RWPE1 (cell line): Measurements from ENCODE around the gene USP13.

Experiments
- CTCF ChIA-PET: fragments of 350-600 bp; sonication (Branson Sonifier 250); formaldehyde crosslinking; extraction: SDS; loops from one replicate; lab custom pipeline; 2021; lab: Yijun Ruan, JAX
- POLR2A ChIA-PET: fragments of 400-600 bp; formaldehyde crosslinking; extraction: SDS; loops from one replicate; lab custom pipeline; 2020; ENCODE audit warnings: antibody characterized with exemption; ENCODE audit not compliant: low non-redundant PET; lab: Yijun Ruan, JAX
- DNase-seq: peaks from one replicate; pipeline ENCODE4 v3.0.0; 2012; ENCODE audit warnings: low spot score
- H3K27ac ChIP-seq: fragments of 450-650 bp; 2 replicates; pipeline ENCODE4 v1.5.1; 2017
- CTCF ChIP-seq: fragments of 450-650 bp; conservative IDR thresholded peaks from 2 replicates; pipeline ENCODE4 v1.5.1; 2017; ENCODE audit warnings: low read depth, mild to moderate bottlenecking

The USP13 gene

GRCh38 chr3:179666030-179666429, 13.2 kb downstream of the USP13 start:
- POLR2A ChIA-PET, result no interaction called here
- no peak overlapping the region for H3K27ac ChIP-seq
- CTCF ChIA-PET, result no interaction called here
- TF ChIP-seq CTCF, result no peak
- DNase-seq, result no peak

GRCh38 chr3:179666436-179667035, 13.7 kb downstream of the USP13 start:
- H3K27ac ChIP-seq, result no peak overlapping the region
- DNase-seq, result no peak
- ChIA-PET CTCF (interaction anchor here (0.7 to 1.1 kb wide), 2 partner anchors 17 to 213 kb away, joined by 4 to 5 read pairs; no protein-coding TSS in a partner anchor), POLR2A (no interaction called here)
- TF ChIP-seq CTCF, result no peak

GRCh38 chr3:179668429-179668828, 15.6 kb downstream of the USP13 start:
- no peak for DNase-seq
- ChIA-PET CTCF (no interaction called here), POLR2A (no interaction called here)
- no peak overlapping the region for H3K27ac ChIP-seq
- TF ChIP-seq CTCF, result no peak

GRCh38 chr3:179670311-179670710, 17.5 kb downstream of the USP13 start:
- ChIA-PET CTCF (no interaction called here), POLR2A (no interaction called here)
- no peak for TF ChIP-seq CTCF
- DNase-seq, result no peak
- H3K27ac ChIP-seq, result no peak overlapping the region

- CTCF ChIA-PET, result no interaction called here
- no peak for DNase-seq
- no peak overlapping the region for H3K27ac ChIP-seq
- POLR2A ChIA-PET, result no interaction called here
- no peak for TF ChIP-seq CTCF
Measured at GRCh38 chr3:179671309-179671708, 18.5 kb downstream of the USP13 start.

GRCh38 chr3:179671747-179672242, 19.0 kb downstream of the USP13 start:
- ChIA-PET CTCF (no interaction called here), POLR2A (no interaction called here)
- no peak for TF ChIP-seq CTCF
- H3K27ac ChIP-seq, result no peak overlapping the region
- no peak for DNase-seq
